ENCODE measurements around the gene CDH23.

DNA sequence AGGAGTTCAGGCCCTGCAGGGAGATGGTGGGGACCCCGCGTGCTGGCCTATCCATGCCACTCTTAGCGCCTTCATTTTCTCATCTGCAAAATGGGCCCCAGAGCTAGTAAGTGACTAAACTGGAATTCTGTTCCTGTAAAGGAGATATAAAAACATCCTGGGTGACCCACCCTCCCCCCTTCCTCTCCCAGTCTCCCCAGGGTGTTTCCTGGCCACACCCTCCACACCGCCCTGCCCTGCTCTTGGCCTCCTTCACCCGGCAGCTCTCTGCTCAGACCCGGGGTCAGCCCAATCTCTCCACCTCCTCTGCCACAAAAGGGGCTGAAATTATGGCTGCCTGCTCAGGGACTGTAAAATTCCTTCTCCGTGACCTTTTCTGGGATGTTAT lies 252.2 kb downstream of the CDH23 start:
- TF ChIP-seq, protein P1, sequence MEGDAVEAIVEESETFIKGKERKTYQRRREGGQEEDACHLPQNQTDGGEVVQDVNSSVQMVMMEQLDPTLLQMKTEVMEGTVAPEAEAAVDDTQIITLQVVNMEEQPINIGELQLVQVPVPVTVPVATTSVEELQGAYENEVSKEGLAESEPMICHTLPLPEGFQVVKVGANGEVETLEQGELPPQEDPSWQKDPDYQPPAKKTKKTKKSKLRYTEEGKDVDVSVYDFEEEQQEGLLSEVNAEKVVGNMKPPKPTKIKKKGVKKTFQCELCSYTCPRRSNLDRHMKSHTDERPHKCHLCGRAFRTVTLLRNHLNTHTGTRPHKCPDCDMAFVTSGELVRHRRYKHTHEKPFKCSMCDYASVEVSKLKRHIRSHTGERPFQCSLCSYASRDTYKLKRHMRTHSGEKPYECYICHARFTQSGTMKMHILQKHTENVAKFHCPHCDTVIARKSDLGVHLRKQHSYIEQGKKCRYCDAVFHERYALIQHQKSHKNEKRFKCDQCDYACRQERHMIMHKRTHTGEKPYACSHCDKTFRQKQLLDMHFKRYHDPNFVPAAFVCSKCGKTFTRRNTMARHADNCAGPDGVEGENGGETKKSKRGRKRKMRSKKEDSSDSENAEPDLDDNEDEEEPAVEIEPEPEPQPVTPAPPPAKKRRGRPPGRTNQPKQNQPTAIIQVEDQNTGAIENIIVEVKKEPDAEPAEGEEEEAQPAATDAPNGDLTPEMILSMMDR (conservative IDR thresholded peaks at IDR 0.05 in 1 of 2, IDR thresholded peaks at IDR 0.05 in 1 of 2; ENCODE audit: low read depth in 1 of 2, low read length in 2 of 2): no peak
- TF ChIP-seq EZH2 (IDR thresholded peaks at IDR 0.05; ENCODE audit: low read length, missing control alignments): no peak

Data from fibroblast of lung (primary cell).